NCI-H2196 (cell line): ENCODE results near the gene CORO6.
A peak's percentile ranks its signal among the peaks of the same experiment; 100 is the strongest.

Source experiments
- DNase-seq: peaks from one replicate; lab custom pipeline; 2025; ENCODE audit not compliant: unreplicated experiment; lab: John Stamatoyannopoulos, UW

CORO6 gene

GRCh38 chr17:29567304-29567553 is 55.5 kb downstream of the CORO6 start:
- peak; percentile 19 for DNase-seq

- peak; percentile 43 for DNase-seq
Observed at GRCh38 chr17:29566473-29567303, 56.0 kb downstream of the CORO6 start, which contains the start of gene ABHD15. Gene ABHD15, minus strand, starts transcription at chr17:29567037. Its CDS starts 71 bp downstream, at chr17:29566966.

GRCh38 chr17:29565643-29566472 is 56.9 kb downstream of the CORO6 start:
- no peak for DNase-seq
